GM19452 (cell line): ENCODE results near the gene SLC25A23.
"Not testable (repeated sequence)": the region's sequence is repeated elsewhere in the genome, so short reads cannot be mapped to it uniquely, and the experiment has no call there.

Experiments
- ATAC-seq: cut with Tn5 transposase; IDR thresholded peaks from one replicate; pipeline ENCODE4 v1.9.1; 2021; ENCODE audit not compliant: unreplicated experiment

The SLC25A23 gene

DNA sequence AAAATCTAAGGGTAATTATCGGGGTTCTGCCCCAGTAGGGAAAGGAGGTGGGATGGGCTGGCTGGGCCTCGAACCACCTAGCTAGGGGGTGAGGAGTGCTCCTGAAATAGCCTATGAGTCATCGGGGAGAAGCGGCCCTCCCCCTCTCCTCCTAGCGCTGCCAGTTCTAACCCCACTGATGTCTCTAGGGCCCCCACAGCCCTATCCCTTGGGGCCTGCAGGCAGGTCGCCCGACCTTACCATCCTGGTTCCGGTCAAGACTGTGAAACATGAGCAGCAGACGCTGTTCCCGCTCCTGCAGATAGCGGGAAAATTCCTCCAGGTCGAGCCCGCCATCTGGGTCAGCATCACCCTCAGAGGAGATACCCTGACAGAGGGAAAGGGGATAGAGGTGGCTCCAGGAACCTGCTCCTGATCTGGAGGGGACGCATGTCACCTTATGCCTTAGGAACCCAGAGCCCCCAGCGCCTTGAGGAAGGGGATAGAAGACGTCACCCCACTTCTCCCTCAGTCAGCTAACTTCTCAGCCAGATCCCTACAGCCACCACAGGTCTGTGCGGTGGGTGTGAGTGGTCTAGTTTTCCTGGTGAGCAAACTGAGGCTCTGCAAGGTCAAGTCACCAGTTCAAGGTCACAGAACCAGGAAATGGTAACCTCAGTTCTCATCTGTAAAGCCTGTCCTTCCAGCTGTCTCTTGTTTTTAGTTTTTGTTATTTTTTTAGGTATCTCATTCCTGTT is 1.5 kb downstream of the SLC25A23 start:
- no peak for ATAC-seq

DNA sequence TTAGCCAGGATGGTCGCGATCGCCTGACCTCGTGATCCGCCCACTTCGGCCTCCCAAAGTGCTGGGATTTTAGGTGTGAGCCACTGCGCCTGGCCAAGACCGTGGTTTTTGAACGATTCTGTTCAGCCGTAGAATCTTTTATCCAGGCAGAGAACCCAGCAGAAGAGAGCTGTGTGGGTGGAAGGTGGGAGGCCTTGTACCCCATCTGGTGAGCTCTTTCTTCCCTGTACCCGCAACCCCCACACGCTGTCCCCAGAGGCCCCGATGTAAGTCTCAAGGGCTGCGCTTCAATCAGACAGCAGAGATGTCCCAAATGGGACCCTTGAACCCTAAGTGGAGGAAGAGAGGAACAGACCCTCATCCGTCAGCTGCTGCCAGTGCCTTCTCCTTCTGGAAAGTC is 3.7 kb downstream of the SLC25A23 start:
- no peak for ATAC-seq

DNA sequence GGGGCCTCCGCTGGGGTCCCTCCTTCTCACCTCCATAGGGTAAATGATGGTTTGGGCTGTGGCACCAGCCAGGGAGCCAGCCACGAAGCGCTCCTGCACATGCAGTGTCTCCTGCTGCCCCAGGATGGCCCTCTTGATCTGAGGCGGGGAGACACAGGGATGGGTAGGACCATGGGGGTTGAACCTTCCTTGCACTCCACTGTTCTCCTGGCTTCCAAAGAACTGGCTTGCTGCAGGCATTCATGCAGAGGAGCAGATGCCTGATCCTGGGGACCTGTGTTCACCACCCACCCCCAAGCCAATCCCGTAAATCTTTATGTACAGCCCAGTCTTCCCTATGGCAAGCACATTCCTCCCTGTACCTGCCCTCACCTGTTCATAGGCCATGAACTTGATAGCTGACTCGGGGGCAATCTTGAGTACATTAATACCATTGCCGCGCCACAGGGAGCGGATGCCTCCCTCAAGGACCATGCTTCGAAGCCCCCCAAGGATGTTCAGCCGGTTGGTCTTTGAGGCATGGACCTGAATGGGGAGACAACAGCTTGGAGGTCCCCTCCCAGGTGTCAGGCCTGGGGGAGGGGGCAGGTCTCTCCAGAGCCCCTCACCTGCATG is 5.5 kb downstream of the SLC25A23 start:
- ATAC-seq = no peak

DNA sequence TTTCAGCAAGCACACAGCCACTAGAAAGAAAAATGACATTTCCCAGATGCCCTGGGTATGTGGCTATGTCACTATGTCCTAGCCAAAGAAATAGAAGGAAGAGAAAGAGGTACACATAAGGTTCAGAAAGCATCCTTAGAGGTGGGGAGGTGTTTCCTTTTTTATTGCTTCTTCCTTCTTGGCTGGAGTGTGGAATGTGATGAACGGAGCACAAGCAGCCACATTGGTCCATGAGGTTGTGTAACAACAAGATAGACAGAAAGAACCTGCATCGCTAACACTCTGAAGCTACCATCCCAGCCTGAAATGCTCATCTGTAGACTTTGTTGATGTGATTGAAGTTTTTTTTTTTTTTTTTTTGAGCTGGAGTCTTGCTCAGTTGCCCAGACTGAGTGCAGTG is 6.7 kb downstream of the SLC25A23 start:
- no peak for ATAC-seq

DNA sequence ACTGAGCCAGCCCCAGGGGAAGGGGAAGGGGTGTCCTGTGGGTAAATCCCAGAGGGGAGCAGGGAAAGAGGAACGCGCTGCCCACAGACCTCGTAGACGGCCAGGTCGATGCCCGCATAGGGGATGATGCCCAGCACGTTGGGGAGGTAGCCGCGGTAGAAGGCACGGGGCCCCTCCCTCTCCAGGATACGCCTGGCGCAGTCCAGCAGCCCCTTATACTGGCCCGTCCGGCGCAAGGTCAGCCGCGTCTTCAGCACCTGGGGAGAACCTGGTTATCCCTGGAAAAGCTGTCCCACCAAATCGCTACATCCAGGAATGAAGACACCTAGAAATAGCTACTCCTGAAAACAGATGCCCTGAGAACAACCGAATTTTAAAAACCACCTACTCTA is 7.4 kb downstream of the SLC25A23 start:
- no peak for ATAC-seq

DNA sequence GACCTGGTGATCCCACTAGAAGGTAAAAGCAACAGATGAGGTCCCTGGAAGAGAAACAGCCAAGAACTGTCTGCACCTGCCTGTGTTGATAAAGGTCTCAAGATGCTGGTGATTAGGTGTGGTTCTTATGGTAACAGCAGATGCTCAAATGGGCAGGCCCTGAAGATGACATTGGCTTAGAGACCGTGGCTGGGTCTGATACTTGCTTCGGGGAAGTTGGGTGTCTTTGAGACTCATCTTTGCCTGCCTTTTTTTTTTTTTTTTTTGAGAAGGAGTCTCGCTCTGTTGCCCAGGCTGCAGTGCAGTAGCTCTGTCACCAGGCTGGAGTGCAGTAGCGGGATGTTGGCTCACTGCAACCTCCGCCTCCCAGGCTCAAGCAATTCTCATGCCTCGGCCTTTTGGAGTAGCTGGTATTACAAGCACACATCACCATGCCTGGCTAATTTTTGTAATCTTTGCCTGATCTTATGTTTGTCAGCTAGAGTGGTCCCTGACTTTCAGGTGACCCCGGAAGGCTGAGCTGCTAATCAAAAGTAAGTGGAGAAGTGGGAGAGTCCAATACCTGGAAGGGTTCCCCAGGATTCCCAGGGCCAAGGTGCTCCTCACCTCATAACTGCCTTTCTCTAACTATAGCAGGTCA is 7.9 kb downstream of the SLC25A23 start:
- no peak for ATAC-seq

DNA sequence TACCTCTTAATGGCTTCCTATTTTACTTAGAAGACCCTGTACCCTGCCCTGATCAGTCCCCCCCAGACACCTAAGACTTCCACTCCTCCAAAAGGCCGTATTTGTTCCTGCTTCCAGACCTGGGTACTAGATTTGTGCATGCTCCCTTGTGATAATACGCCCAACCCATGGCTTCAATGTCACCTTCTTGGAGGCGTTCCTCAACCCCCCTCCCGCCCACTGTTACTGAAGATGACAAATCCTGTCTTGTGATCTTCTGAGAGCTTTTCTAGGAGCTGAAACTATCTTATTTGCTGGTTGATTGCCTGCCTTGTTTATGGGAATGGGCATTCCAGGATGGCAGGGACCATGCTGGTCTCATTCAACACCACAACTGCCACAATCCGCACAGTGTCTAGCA is 9.4 kb downstream of the SLC25A23 start:
- no peak for ATAC-seq

DNA sequence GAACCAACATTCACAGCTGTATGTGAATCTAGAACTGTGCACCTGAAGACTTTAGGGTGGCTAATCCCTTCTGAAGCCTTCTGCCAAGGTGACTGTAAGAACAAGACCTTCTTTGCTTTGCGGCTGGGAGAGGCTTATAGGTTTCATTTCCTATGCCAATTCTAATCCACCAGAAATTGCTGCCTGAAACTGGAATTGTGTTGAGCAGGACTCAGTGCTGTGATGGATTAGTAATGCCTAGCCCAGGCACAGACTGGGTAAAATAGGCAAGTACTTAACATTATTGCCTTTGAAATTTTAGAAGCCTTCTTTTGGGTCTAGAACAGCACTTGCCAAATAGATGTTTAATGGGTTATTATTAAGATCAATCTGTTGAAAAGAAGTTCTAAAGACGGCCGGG is 11.5 kb downstream of the SLC25A23 start:
- no peak for ATAC-seq

DNA sequence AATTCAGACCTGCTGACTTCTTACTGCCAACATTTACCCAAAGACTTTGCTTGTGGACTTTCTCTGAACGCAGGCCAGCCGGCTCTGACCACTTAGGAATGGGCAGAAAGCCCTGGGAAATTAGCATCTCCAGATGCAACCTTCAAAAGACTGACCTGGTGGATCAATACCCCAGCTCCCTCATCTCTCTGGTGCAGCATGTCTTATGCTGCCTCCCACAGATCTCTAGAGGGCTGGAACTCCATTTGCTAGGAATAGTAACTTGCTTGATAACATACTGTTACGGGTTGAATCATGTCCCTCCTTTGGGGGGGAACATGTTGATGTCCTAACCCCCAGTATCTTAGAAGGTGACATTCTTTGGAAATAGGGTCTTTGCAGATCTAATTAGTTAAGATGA is 13.1 kb downstream of the SLC25A23 start:
- ATAC-seq = no peak

DNA sequence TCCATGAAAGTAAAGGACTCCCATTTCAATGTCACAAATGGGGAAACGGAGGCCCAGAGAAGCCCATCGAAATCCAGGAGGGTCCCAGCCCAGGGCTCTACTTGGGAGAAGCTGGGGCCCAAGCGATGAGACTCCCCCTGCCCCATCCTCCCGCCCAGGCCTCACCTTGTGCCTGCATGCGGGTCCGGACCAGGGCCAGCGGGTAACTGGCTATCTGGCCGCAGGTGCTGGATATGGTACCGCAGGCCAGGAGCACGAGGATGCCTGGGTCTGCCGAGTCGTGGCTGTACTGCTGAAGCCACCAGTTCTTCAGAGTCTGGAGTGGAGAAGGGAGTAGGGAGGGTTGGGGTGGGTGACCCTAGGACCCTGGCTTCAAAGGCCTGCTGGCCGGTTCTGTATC is 15.6 kb downstream of the SLC25A23 start:
- ATAC-seq = no peak

DNA sequence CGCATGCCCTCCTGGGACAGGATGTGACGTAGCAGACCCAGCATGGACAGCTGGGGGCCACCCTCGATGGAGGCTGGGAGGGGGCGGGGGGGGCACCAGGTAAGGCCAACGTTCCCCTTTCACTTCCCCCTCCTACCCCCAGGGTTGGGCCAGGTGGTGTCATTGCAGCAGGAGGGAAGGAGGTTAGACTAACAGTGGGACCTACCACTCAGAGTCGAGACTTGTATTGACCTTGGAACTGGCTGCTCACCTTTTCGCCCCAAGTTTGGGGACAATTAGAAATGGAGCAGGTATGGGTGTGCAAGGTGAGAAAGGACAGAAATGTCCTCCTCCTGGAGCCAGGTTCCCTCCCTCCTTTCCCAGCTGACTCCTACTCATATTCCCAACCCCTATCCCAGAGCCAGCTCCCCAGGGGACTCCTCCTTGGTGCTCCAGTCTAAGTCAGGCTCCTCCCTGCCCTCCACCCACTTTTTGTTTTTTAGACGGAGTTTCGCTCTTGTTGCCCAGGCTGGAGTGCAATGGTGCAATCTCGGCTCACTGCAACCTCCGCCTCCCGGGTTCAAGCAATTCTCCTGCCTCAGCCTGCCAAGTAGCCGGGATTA is 17.4 kb downstream of the SLC25A23 start:
- no peak for ATAC-seq

DNA sequence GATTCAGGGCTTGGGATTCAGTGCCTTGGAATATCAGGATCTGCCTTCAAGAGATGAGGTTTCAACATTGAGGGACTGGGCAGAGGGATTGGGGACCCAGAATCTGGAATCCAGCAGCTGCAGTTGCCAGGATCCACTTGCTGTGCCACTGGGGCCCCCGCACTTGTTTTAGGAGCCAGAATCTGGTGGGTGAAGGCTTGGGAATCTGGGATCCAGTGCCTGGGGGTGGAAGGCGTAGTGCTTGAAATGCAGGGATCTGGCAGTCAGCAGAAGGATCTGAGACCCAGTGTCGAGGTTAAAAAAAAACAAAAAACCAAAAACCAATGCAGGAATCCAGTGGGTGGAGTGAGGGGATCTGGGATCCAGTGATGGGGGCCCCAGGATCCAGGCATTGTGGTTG is 18.7 kb downstream of the SLC25A23 start:
- no peak for ATAC-seq

DNA sequence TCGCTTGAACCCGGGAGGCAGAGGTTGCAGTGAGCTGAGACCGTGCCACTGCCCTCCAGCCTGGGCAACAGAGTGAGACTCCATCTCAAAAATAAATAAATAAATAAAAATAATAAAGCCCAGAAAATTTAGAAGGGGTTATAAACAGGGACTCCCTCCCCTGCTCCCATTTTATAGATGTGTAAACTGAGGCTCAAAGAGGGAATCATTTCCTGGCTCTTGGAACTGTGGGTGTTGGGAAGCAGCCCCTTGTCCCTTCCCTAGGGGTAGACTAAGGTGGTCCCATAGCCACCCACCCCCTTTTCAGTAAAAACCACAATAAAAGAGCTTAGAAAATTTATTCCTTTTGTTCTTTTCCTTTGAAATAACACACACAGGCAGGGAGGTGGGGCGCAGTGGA is 19.8 kb downstream of the SLC25A23 start:
- no peak for ATAC-seq

DNA sequence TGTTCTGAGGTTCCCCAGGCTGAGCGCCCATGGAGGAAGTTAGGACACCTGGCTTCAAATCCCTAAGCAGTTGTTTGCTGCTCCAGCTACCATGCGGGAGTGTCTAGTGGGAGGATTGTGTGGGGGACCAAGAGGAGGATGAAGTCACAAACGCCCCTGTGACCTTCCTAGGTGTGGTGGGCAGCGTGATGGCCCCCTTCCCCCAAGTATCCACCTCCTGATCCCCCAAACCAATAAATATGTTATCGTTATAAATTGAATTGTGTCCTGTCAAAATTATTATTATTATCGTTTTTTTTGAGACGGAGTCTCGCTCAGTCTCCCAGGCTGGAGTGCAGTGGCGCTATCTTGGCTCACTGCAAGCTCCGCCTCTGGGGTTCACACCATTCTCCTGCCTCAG is 25.9 kb downstream of the SLC25A23 start, which contains the start of gene SLC25A41:
Gene SLC25A41 (minus strand): TSS at position 101 of the 400 bp plus-strand sequence. CDS start 70 bp downstream, at position 31.
- ATAC-seq = no peak

DNA sequence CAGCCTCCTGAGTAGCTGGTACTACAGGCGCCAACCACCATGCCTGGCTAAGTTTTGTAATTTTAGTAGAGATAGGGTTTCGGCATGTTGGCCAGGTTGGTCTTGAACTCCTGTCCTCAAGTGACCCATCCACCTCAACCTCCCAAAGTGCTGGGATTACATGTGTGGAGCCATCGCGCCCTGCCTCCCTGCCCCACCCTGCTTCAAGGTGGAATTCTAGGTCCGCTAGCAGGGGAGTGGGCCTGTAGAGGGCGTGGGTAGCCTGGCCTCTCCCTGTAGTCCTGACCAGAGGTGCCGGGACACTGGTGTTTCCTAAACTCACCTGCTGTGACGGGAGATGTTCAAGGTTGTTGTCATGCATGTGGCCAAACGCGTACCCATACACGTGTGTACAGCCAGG is 26.4 kb downstream of the SLC25A23 start:
- no peak for ATAC-seq

DNA sequence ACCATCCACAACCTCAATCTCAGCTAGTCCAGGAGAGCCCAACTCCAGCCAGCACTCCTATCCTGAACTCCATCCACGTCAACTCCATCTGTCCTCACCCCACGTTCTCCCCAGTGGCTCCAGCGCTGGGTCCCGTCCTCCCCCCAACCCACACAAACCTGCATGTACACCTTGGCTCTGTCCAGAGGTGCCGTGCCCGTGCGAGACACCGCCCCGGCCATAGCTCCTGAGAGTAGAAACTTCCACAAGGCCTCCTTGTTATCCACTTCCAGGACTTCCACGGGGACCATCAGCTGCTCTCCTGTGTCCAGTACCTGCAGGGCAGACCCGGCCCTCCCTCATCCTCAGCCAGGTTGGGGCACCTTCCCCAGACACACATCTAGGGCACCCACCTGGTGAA is 27.7 kb downstream of the SLC25A23 start:
- ATAC-seq = no peak

DNA sequence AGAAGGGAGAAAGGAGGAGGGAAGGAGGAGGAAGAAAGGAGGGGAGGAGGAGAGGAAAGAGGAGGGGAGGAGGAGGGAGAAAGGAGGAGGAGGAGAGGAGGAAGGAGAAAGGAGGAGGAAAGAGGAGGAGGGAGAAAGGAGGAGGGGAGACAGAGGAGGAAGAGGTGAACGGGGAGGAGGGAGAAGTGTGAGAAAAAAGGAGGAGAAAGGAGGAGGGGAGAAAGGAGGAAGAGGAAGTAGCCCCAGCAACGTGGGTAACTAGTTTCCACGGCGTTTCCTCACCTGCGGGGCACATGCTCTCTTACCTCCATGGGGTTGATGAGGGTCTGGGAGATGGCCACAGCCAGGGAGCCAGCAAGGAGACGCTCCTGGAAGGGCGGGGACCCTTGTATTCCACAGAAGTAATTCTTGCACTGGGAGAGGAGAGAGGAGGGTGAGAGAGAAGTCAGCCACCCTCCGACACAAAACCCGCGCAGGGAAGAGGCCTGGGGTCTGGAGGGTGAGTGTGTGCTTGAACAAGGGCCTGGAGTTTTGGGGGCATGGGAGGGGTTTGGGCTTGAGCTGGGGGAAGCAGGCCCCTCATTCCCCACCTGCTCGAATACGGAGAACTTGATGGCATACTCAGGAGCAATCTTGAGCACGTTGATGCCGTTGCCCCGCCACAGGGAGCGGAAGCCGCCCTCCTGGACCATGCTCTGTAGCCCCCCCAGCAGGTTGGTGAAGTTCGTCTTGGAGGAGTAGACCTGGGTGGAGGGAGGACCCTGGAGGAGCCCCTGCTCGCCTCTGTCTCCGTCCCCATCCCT is 30.0 kb downstream of the SLC25A23 start:
- no peak for ATAC-seq

DNA sequence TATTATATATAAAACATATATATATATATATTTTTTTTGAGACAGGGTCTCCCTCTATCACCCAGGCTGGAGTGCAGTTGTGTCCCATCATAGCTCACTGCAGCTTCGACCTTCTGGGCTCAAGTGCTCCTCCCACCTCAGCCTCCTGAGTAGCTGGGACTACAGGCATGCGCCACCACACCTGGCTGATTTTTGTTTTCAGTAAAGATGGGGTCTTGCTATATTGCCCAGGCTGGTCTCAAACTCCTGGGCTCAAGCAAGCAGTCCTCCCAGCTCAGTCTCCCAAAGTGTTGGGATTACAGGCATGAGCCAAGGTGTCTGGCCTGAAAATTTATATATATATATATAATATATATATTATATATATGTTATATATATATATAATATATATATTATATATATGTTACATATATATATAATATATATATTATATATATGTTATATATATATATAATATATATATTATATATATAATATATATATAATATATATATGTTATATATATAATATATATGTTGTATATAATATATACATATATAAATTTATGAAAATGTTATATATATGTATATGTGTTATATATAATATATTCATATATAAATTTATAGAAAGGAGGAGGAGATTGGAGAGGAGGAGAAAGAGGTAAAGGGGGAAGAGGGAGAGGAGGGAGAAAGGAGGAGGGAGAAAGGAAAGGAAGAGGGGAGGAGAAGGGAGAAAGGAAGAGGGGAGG is 30.7 kb downstream of the SLC25A23 start:
- not testable (repeated sequence) for ATAC-seq

DNA sequence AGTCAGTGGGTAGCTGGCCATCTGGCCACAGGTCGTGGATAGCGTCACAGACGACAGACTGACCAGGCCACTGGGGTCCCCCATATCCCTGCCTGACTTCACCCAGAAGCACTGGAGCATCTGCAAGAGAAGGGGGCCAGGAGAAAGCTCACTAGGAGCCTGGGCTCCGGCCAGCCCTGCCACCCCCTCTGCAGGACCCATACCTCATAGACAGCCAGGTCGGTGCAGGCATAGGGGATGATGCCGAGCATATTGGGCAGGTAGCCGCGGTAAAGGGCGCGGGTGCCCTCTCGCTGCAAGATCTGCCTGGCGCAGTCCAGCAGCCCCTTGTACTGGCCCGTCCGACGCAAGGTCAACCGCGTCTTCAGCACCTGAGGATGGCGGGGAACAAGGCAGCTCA is 32.5 kb downstream of the SLC25A23 start:
- ATAC-seq = no peak
